Lower leg skin (tissue), 3 donors: Measurements from ENCODE around the gene MEI4.

Source experiments
- POLR2A ChIP-seq, 2 donors: fragments of 450-650 bp; IDR thresholded peaks; one replicate each; pipeline ENCODE4 v1.6.1; 2016 to 2017; ENCODE audit warnings: antibody characterized with exemption in 2 of 2, mild to moderate bottlenecking in 1 of 2, moderate library complexity in 1 of 2
- TF ChIP-seq, protein P1 (sequence below), 3 donors: fragments of 450-650 bp; IDR thresholded peaks; one replicate each; pipeline ENCODE4 v1.5.1; 2016; ENCODE audit warnings: antibody characterized with exemption in 3 of 3, mild to moderate bottlenecking in 3 of 3, moderate library complexity in 2 of 3

DNA sequence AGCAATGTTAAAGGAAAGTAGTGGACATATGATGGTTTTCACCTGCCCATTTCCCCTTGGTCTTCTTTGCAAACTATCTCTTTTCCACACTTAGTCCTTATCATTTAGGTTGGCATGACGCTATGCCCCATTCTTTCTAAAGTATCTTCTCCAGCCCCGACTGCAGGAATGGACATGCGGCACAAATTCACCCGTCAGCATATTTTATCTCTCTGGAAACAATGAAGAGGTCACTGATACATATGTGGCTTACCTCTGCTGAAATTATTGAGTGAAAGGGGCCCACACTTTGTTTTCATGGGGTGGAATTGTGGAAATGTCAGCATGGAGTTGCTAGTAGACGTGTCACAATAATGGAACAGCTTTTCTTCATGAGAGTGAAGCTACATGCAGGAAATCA lies 45.8 kb upstream of the MEI4 start:
- TF ChIP-seq, protein P1, sequence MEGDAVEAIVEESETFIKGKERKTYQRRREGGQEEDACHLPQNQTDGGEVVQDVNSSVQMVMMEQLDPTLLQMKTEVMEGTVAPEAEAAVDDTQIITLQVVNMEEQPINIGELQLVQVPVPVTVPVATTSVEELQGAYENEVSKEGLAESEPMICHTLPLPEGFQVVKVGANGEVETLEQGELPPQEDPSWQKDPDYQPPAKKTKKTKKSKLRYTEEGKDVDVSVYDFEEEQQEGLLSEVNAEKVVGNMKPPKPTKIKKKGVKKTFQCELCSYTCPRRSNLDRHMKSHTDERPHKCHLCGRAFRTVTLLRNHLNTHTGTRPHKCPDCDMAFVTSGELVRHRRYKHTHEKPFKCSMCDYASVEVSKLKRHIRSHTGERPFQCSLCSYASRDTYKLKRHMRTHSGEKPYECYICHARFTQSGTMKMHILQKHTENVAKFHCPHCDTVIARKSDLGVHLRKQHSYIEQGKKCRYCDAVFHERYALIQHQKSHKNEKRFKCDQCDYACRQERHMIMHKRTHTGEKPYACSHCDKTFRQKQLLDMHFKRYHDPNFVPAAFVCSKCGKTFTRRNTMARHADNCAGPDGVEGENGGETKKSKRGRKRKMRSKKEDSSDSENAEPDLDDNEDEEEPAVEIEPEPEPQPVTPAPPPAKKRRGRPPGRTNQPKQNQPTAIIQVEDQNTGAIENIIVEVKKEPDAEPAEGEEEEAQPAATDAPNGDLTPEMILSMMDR (IDR thresholded peaks at IDR 0.05) = no peak
- no peak for TF ChIP-seq POLR2A (IDR thresholded peaks at IDR 0.05)
